ENCODE measurements around the gene POU4F1. TPM values are rescaled to one million over a fixed set of nuclear protein-coding genes. Genes with fewer than 3 reads are reported as not detected.

Gene POU4F1
- total and polyA plus RNA-seq, 9 donors, result 0.76 to 17.9 (median 8.8) TPM

DNA sequence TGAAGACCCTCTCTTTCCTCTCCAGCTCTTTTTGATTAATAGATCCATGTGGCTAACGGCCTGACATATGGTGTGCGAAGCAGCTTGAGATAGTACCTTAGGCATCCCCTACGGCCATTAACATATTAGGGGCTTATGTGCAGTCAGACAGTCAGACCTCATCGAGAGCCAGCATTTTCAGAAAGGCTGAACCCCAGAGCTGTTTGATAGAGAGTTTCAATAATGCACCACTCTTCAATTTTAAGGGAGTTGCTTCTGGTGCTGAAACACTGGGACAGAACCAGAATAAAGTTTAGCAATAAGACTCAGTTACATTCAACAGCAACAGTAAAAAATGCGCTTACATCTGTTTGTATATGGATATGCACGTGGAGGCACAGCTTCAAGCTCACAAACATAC lies 10.8 kb downstream of the POU4F1 start:
- Histone ChIP-seq H3K36me3 (ENCODE audit: control insufficient read depth, insufficient read depth, low read length) (no peaks in the 10 kb centered on the region), H3K4me3 (ENCODE audit: low read length) (no peak overlapping the region), H3K9me3 (replicated peaks; ENCODE audit: control insufficient read depth, low read depth, low read length) (no peaks in the 10 kb centered on the region), H3K27ac (ENCODE audit: low read length) (no peak overlapping the region), H3K27me3 (ENCODE audit: control insufficient read depth, insufficient read depth, low read length) (peaks cover 64% of the 10 kb centered on the region), H3K4me1 (ENCODE audit: control insufficient read depth, insufficient read depth, low read length) (peaks cover 21% of the 10 kb centered on the region)
- no CpG with 5 or more reads among the region's 6 CpGs for WGBS (ENCODE audit: insufficient coverage)
- no peak for DNase-seq

DNA sequence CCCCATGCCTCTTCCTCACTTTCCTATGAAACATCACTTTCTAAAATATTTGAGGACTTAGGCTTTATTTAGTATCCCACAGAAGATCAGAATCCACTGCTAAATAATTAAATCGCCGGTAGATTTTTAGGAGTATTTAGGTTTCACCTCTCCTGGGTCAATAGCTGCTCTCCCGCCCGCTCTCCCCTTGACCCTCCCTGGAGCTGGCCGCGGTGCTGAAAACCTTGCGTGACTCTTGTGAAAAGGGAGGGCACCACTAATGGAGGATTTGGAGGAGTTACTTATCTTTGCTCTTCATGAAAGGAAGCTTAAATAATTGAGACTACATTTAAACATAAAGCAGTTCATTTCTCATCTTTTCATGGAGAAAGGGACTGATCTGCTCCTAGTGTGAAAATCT lies 14.1 kb downstream of the POU4F1 start:
- Histone ChIP-seq H3K36me3 (ENCODE audit: control insufficient read depth, insufficient read depth, low read length) (no peaks in the 10 kb centered on the region), H3K4me3 (ENCODE audit: low read length) (no peak overlapping the region), H3K4me1 (ENCODE audit: control insufficient read depth, insufficient read depth, low read length) (peaks cover 4% of the 10 kb centered on the region), H3K27me3 (ENCODE audit: control insufficient read depth, insufficient read depth, low read length) (peaks cover 49% of the 10 kb centered on the region), H3K27ac (ENCODE audit: low read length) (no peak overlapping the region), H3K9me3 (replicated peaks; ENCODE audit: control insufficient read depth, low read depth, low read length) (no peaks in the 10 kb centered on the region)
- peak; percentile 77 for DNase-seq
- WGBS (ENCODE audit: insufficient coverage), result no CpG with 5 or more reads among the region's 7 CpGs

DNA sequence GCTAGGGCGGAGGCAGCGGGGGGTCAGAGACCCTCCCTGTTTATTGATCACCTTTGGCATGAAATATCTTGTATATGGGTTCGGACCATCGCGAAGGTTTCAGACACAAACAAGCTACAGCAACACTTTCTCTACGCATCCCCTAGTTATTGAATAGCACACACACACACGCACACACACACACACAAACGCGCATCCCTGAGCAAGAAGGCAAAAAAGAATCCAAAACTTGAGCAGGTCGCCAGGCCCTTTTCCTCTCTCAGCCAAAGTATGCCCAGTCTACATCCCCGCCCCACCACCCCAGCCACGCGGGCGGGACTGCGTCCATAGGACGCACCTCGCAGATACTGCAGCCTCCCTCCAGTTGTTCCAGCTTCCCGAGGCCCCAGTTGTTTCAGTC lies 16.0 kb downstream of the POU4F1 start:
- no peak for DNase-seq
- WGBS (ENCODE audit: insufficient coverage), result 5% methylated on average over 6 of the region's 18 CpGs
- H3K4me1 ChIP-seq (ENCODE audit: control insufficient read depth, insufficient read depth, low read length), result no peaks in the 10 kb centered on the region
- no peak overlapping the region for H3K4me3 ChIP-seq (ENCODE audit: low read length)
- H3K9me3 ChIP-seq (replicated peaks; ENCODE audit: control insufficient read depth, low read depth, low read length), result no peaks in the 10 kb centered on the region
- H3K27ac ChIP-seq (ENCODE audit: low read length), result no peak overlapping the region
- no peaks in the 10 kb centered on the region for H3K36me3 ChIP-seq (ENCODE audit: control insufficient read depth, insufficient read depth, low read length)
- H3K27me3 ChIP-seq (ENCODE audit: control insufficient read depth, insufficient read depth, low read length), result peaks cover 33% of the 10 kb centered on the region

DNA sequence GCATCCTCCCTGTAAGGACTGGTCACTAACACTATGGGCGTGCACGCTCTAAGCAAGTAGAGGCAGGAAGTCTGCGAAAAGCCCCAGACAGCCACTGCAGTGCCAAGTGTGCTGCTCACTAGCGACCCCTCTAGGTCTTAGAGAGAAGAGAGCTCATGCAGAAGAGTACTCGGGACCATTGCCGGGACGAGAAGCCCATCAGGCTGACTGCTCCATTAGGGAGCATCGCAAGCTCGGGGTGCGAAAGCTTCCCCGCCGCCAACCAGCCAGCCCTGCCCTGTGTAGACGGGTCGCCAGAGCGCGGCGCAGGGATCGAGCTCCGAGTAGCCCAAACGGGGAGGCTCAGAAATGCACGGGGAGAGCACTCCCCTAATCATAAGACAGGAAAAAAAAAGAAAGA lies 16.6 kb downstream of the POU4F1 start:
- peaks cover 32% of the 10 kb centered on the region for H3K27me3 ChIP-seq (ENCODE audit: control insufficient read depth, insufficient read depth, low read length)
- H3K4me1 ChIP-seq (ENCODE audit: control insufficient read depth, insufficient read depth, low read length), result no peaks in the 10 kb centered on the region
- no peaks in the 10 kb centered on the region for H3K9me3 ChIP-seq (replicated peaks; ENCODE audit: control insufficient read depth, low read depth, low read length)
- H3K4me3 ChIP-seq (ENCODE audit: low read length), result no peak overlapping the region
- H3K36me3 ChIP-seq (ENCODE audit: control insufficient read depth, insufficient read depth, low read length), result no peaks in the 10 kb centered on the region
- DNase-seq, result no peak
- no peak overlapping the region for H3K27ac ChIP-seq (ENCODE audit: low read length)
- WGBS (ENCODE audit: insufficient coverage), result 5% methylated on average over 6 of the region's 21 CpGs

DNA sequence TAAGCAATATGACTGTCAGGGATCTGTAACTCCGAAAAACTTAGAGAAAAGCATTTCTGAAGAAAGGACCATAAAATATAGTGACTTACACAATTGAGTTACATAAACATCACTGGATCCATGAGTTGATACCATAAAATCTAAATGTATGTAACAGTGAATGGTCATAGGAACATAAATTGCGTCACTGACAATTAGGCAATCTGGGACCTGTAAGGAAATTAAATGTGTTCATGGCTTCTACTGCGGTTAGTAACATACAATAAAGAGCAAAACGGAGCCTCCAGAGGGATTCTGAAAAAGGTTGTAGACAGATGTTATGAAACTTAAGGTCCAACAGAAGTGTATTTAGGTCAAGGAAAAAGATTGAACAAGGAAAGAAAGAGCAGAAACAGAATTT lies 27.1 kb downstream of the POU4F1 start:
- no peaks in the 10 kb centered on the region for H3K4me1 ChIP-seq (ENCODE audit: control insufficient read depth, insufficient read depth, low read length)
- 75% methylated on average over 3 of the region's 4 CpGs for WGBS (ENCODE audit: insufficient coverage)
- no peak overlapping the region for H3K4me3 ChIP-seq (ENCODE audit: low read length)
- no peaks in the 10 kb centered on the region for H3K36me3 ChIP-seq (ENCODE audit: control insufficient read depth, insufficient read depth, low read length)
- no peaks in the 10 kb centered on the region for H3K9me3 ChIP-seq (replicated peaks; ENCODE audit: control insufficient read depth, low read depth, low read length)
- no peak for DNase-seq
- H3K27ac ChIP-seq (ENCODE audit: low read length), result no peak overlapping the region
- H3K27me3 ChIP-seq (ENCODE audit: control insufficient read depth, insufficient read depth, low read length), result peaks cover 3% of the 10 kb centered on the region

DNA sequence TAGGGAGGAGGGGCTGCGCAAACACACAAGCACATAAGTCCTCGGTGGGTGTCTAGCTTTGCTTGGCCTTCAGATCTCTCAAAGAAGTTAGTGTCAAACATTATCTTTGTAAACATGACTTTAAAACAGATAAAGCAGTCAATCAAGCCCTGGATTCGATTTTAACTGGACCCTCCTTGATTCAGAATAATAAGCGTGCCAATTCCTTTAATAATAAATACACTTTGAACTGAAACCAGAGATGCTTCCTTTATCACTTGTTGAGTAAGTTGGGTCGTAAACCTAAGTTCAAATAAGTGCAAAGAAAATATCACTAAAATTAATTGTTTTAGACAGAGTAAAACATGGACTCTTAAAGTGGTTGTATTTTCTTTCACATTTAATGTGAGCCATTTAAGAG lies 30.9 kb downstream of the POU4F1 start:
- H3K36me3 ChIP-seq (ENCODE audit: control insufficient read depth, insufficient read depth, low read length), result no peaks in the 10 kb centered on the region
- H3K27me3 ChIP-seq (ENCODE audit: control insufficient read depth, insufficient read depth, low read length), result no peaks in the 10 kb centered on the region
- WGBS (ENCODE audit: insufficient coverage), result no CpG with 5 or more reads among the region's 5 CpGs
- H3K4me3 ChIP-seq (ENCODE audit: low read length), result no peak overlapping the region
- DNase-seq, result no peak
- H3K9me3 ChIP-seq (replicated peaks; ENCODE audit: control insufficient read depth, low read depth, low read length), result no peaks in the 10 kb centered on the region
- H3K4me1 ChIP-seq (ENCODE audit: control insufficient read depth, insufficient read depth, low read length), result no peaks in the 10 kb centered on the region
- no peak overlapping the region for H3K27ac ChIP-seq (ENCODE audit: low read length)

DNA sequence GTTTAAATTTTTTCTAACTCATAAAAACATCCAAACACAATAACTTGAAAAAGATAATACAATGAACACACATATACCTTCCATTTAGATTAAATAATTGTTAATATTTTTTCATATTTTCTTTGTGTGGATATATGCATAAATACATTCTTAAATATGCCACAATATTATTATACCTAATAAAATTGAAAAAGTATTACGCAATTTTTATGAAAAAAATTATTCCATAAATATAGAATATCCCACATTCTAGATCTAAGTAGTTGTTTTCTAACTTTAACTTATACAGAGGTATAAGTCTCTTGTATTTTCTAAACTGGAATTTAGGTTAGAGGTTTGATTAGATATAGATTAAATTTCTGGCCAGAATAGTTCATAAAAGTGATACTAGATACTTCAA lies 34.3 kb downstream of the POU4F1 start:
- Histone ChIP-seq H3K27me3 (ENCODE audit: control insufficient read depth, insufficient read depth, low read length) (no peaks in the 10 kb centered on the region), H3K4me3 (ENCODE audit: low read length) (no peak overlapping the region), H3K27ac (ENCODE audit: low read length) (no peak overlapping the region), H3K36me3 (ENCODE audit: control insufficient read depth, insufficient read depth, low read length) (no peaks in the 10 kb centered on the region), H3K4me1 (ENCODE audit: control insufficient read depth, insufficient read depth, low read length) (no peaks in the 10 kb centered on the region), H3K9me3 (replicated peaks; ENCODE audit: control insufficient read depth, low read depth, low read length) (no peaks in the 10 kb centered on the region)
- WGBS (ENCODE audit: insufficient coverage), result no CpG with 5 or more reads among the region's 1 CpG
- no peak for DNase-seq

DNA sequence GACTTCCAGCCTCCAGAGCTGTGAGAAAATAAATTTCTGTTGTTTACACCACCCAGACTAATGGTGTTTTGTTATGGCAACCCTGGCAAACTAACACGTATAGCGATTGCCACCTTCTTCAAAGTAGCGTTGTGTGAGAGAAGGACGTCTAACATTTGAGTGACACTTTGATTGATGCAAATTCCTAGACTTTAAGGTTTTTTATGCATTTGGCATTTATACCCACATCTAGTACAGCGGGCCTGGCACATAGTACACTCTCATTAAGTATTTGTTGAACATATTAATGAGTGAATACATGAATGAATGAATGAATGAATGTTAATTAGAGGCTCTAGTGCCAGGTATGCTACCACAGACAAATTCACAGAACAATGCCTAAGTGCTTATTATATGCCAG lies 36.7 kb downstream of the POU4F1 start:
- no peaks in the 10 kb centered on the region for H3K36me3 ChIP-seq (ENCODE audit: control insufficient read depth, insufficient read depth, low read length)
- no peaks in the 10 kb centered on the region for H3K9me3 ChIP-seq (replicated peaks; ENCODE audit: control insufficient read depth, low read depth, low read length)
- no peak overlapping the region for H3K27ac ChIP-seq (ENCODE audit: low read length)
- H3K27me3 ChIP-seq (ENCODE audit: control insufficient read depth, insufficient read depth, low read length), result no peaks in the 10 kb centered on the region
- no peak for DNase-seq
- WGBS (ENCODE audit: insufficient coverage), result no CpG with 5 or more reads among the region's 5 CpGs
- no peak overlapping the region for H3K4me3 ChIP-seq (ENCODE audit: low read length)
- no peaks in the 10 kb centered on the region for H3K4me1 ChIP-seq (ENCODE audit: control insufficient read depth, insufficient read depth, low read length)

DNA sequence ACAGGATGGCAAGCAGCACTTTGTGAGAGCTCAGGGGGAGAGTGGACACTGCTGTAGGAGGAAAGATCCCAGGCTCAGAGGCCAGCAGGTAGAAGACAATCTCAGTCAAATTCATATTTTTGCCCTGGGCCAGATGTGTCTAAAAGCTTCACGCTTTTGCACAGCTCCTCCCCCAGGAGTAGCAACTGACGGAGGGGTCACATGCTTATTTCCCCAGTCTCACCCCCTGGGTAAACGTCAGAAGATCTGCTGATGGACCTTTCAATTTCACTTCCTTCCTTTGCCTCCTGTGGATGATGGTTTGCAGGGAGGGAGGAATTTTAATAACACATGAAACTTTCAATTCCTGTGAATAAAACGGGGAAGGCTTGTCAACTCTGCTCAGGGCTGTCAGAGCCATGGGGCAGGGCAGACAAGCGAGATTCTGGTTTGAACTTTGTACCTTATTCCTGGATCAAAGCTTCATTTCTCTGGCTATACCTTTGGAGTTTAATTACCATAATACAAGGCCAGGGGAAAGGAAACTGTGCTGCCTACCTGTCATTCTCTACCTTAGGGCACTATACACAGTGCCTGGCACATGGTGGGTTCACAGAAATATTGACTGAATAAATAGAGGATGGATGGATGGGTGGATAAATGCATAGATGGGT lies 41.0 kb downstream of the POU4F1 start:
- H3K9me3 ChIP-seq (replicated peaks; ENCODE audit: control insufficient read depth, low read depth, low read length), result no peaks in the 10 kb centered on the region
- no peak for DNase-seq
- H3K27me3 ChIP-seq (ENCODE audit: control insufficient read depth, insufficient read depth, low read length), result no peaks in the 10 kb centered on the region
- H3K4me3 ChIP-seq (ENCODE audit: low read length), result no peak overlapping the region
- no peaks in the 10 kb centered on the region for H3K4me1 ChIP-seq (ENCODE audit: control insufficient read depth, insufficient read depth, low read length)
- 42% methylated on average over 2 of the region's 5 CpGs for WGBS (ENCODE audit: insufficient coverage)
- no peaks in the 10 kb centered on the region for H3K36me3 ChIP-seq (ENCODE audit: control insufficient read depth, insufficient read depth, low read length)
- no peak overlapping the region for H3K27ac ChIP-seq (ENCODE audit: low read length)
